Adrenal gland (tissue), 5 donors: ENCODE results near the gene TTLL11.
A peak's percentile ranks its signal among the peaks of the same experiment; 100 is the strongest.

Experiments
- CTCF ChIP-seq, 6 experiments: fragments of 450-650 bp in 4 of 6; fragments of 200-600 bp in 2 of 6; sonication (generic) in 1 of 6; IDR thresholded peaks; 1 replicate in 5 of 6; 2 replicates in 1 of 6; pipeline versions ENCODE4 v1.5.1 to v1.8.0; 2016 to 2021; ENCODE audit warnings: antibody characterized with exemption in 6 of 6, mild to moderate bottlenecking in 2 of 6, moderate library complexity in 1 of 6
- POLR2A ChIP-seq, 2 donors: fragments of 450-650 bp; IDR thresholded peaks; one replicate each; pipeline ENCODE4 v1.6.1; 2017; ENCODE audit warnings: antibody characterized with exemption in 2 of 2, mild to moderate bottlenecking in 2 of 2, moderate library complexity in 1 of 2
- donor health status: DM: no; HTN: no; CAD: no.

GRCh38 chr9:121954477-121955140 lies 138.5 kb downstream of the TTLL11 start:
- TF ChIP-seq CTCF (IDR thresholded peaks at IDR 0.05) (peak in 4 of 6 experiments; percentile 15 to 47 (median 36)), POLR2A (IDR thresholded peaks at IDR 0.05) (peak in 1 of 2 donors; percentile 20)
